Neutrophil (primary cell): Measurements from ENCODE around the gene MSI2.

ENCODE experiments used
- H3K27ac ChIP-seq: fragments of 200-600 bp; sonication (generic); 2 replicates; pipeline ENCODE4 v1.5.1; 2016; ENCODE audit warnings: mild to moderate bottlenecking, moderate library complexity
- H3K27me3 ChIP-seq: fragments of 200-600 bp; sonication (generic); 2 replicates; pipeline ENCODE4 v1.6.0; 2016; ENCODE audit warnings: mild to moderate bottlenecking
- H3K36me3 ChIP-seq: fragments of 200-600 bp; sonication (generic); 2 replicates; pipeline ENCODE4 v1.5.1; 2017
- H3K4me1 ChIP-seq, 2 experiments: fragments of 200-600 bp in 1 of 2; sonication (generic) in 1 of 2; 1 replicate in 1 of 2; 2 replicates in 1 of 2; pipeline versions ENCODE4 v1.5.1 to v1.6.1; 2013 to 2016; ENCODE audit warnings: low read depth in 1 of 2, low read length in 1 of 2, mild to moderate bottlenecking in 1 of 2, moderate library complexity in 1 of 2; ENCODE audit not compliant: control insufficient read depth in 1 of 2, insufficient read depth in 1 of 2
- H3K4me3 ChIP-seq, 2 experiments: fragments of 200-600 bp in 1 of 2; sonication (generic) in 1 of 2; 1 replicate in 1 of 2; 2 replicates in 1 of 2; pipeline ENCODE4 v1.5.1; 2013 to 2016; ENCODE audit warnings: low read depth in 1 of 2, low read length in 1 of 2, mild to moderate bottlenecking in 1 of 2, moderate library complexity in 1 of 2
- H3K9me3 ChIP-seq: fragments of 200-600 bp; sonication (generic); 2 replicates; pipeline ENCODE4 v1.5.1; 2016
- CTCF ChIP-seq: fragments of 200-600 bp; sonication (generic); IDR thresholded peaks from 2 replicates; pipeline ENCODE4 v1.5.1; 2016; ENCODE audit warnings: antibody characterized with exemption

Gene MSI2

GRCh38 chr17:57400648-57401047 lies 144.3 kb downstream of the MSI2 start:
- Histone ChIP-seq H3K9me3 (no peaks in the 10 kb centered on the region), H3K27ac (no peak overlapping the region), H3K4me1 (no peaks in the 10 kb centered on the region), H3K36me3 (peaks cover 4% of the 10 kb centered on the region), H3K27me3 (no peaks in the 10 kb centered on the region), H3K4me3 (no peak overlapping the region)
- no peak for TF ChIP-seq CTCF

- H3K27ac ChIP-seq: no peak overlapping the region
- H3K27me3 ChIP-seq: no peaks in the 10 kb centered on the region
- TF ChIP-seq CTCF: no peak
- H3K36me3 ChIP-seq: peaks cover 4% of the 10 kb centered on the region
- no peaks in the 10 kb centered on the region for H3K9me3 ChIP-seq
- H3K4me1 ChIP-seq: peaks cover 0 to 3% of the 10 kb centered on the region in 2 experiments
- H3K4me3 ChIP-seq: no peak overlapping the region
Observed at GRCh38 chr17:57401556-57402488, 145.5 kb downstream of the MSI2 start.

GRCh38 chr17:57402681-57403180 lies 146.4 kb downstream of the MSI2 start:
- H3K27me3 ChIP-seq: no peaks in the 10 kb centered on the region
- no peaks in the 10 kb centered on the region for H3K9me3 ChIP-seq
- H3K36me3 ChIP-seq: peaks cover 4% of the 10 kb centered on the region
- peaks cover 1 to 7% of the 10 kb centered on the region in 2 experiments for H3K4me1 ChIP-seq
- no peak overlapping the region for H3K27ac ChIP-seq
- no peak overlapping the region for H3K4me3 ChIP-seq
- TF ChIP-seq CTCF: no peak

GRCh38 chr17:57403236-57403635 lies 146.9 kb downstream of the MSI2 start:
- Histone ChIP-seq H3K4me1 (peaks cover 7 to 12% of the 10 kb centered on the region in 2 experiments), H3K36me3 (peaks cover 4% of the 10 kb centered on the region), H3K4me3 (no peak overlapping the region), H3K27me3 (no peaks in the 10 kb centered on the region), H3K9me3 (no peaks in the 10 kb centered on the region), H3K27ac (no peak overlapping the region)
- TF ChIP-seq CTCF: no peak

- Histone ChIP-seq H3K4me3 (no peak overlapping the region), H3K9me3 (no peaks in the 10 kb centered on the region), H3K27me3 (no peaks in the 10 kb centered on the region), H3K4me1 (peaks cover 8 to 16% of the 10 kb centered on the region in 2 experiments), H3K36me3 (peaks cover 4% of the 10 kb centered on the region), H3K27ac (no peak overlapping the region)
- TF ChIP-seq CTCF: no peak
Observed at GRCh38 chr17:57404073-57404472, 147.8 kb downstream of the MSI2 start.
